Activated CD8-positive, alpha-beta memory T cell treated with anti-CD3 and anti-CD28 coated beads for 36 hours (primary cell): ENCODE results near the gene CYP26A1. TPM values are rescaled to one million over a fixed set of nuclear protein-coding genes. Genes with fewer than 3 reads are reported as not detected.

ENCODE experiments used
- CTCF ChIA-PET: fragments of 350-600 bp; sonication (Branson Sonifier 250); formaldehyde crosslinking; loops from one replicate; lab custom pipeline; 2021; ENCODE audit warnings: antibody characterized with exemption; lab: Charles Lee
- POLR2A ChIA-PET: fragments of 350-600 bp; sonication (Branson Sonifier 250); formaldehyde crosslinking; loops from one replicate; lab custom pipeline; 2021; ENCODE audit warnings: antibody characterized with exemption; lab: Charles Lee
- total RNA-seq, 2 experiments: library from RNA; stranded (reverse); gene quantifications; one replicate each; pipeline ENCODE4 v1.2.3, GENCODE V29; 2021

The CYP26A1 gene
- total RNA-seq, 2 experiments from 2014 or later = not detected

- POLR2A ChIA-PET = no interaction called here
- CTCF ChIA-PET = no interaction called here
Measured at GRCh38 chr10:93063144-93063976, 10.3 kb upstream of the CYP26A1 start.

DNA sequence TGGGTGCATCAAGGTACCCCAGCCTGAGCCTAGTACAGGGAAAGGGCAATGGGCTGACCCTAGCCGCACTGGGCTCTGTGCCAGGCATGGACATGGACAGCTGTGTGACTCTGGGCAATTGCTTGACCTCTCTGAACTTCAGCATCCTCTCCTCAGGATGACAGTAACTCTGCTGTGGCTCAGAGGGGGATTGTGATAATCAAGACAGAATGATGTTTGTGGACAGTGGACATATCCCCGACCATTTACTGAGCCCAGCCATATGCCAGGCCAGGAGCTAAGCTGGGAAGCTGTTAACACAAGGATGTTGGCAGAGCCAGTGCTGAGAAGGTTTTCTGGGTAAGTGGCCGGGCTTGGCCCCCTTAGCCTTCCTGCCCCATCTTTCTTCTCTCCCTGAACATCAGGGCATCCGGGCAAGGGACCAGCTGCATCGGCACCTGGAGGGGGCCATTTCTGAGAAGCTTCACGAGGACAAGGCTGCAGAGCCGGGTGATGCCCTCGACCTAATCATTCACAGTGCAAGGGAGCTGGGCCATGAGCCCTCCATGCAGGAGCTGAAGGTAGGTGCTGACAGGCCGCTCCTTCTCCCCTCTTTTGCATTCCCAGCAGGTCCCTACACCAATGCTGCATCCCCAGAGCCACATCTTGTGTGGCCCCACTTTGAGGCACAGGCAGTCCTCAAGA, 9.6 kb upstream of the CYP26A1 start:
- ChIA-PET POLR2A (no interaction called here), CTCF (interaction anchor here (0.6 kb wide), 1 partner anchor 11 kb away, joined by 3 read pairs; no protein-coding TSS in a partner anchor)

DNA sequence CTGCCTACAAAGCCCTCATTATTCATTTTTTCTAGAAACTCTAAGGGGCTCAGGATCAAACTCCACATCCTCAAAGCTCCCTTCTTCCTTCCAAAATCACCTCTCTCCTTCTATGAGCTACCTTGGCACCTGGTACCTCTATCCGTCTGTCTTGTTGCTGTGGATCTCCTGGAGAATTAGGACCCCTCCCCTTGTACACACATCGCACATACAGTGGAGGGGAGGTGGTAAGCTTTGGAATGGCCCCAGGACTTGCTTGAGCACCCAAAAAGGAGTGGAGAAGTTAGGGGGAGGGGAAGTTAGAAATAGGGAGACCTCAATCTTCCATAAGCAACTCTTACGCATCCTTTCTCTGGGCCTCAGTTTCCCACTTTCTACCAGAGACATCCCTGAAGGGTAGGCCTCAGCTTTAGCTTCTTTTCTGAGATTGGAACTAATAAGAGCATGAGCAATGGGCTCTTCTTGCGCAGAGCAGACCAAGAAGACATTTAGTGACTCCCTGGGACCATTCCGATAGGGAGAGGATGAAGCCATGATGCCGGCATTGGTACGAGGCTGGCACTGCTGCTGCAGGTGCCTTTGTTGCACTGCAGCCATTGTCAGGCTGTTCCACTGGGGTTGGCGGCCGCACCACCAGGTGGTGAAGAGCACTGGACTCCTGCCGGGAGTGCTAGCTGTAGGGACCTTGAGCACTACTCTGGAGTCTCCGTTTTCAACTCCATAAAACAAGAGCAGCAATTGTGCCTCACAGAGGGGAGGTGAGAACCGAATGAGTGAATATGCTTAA, 8.6 kb upstream of the CYP26A1 start:
- CTCF ChIA-PET = no interaction called here
- POLR2A ChIA-PET = no interaction called here

DNA sequence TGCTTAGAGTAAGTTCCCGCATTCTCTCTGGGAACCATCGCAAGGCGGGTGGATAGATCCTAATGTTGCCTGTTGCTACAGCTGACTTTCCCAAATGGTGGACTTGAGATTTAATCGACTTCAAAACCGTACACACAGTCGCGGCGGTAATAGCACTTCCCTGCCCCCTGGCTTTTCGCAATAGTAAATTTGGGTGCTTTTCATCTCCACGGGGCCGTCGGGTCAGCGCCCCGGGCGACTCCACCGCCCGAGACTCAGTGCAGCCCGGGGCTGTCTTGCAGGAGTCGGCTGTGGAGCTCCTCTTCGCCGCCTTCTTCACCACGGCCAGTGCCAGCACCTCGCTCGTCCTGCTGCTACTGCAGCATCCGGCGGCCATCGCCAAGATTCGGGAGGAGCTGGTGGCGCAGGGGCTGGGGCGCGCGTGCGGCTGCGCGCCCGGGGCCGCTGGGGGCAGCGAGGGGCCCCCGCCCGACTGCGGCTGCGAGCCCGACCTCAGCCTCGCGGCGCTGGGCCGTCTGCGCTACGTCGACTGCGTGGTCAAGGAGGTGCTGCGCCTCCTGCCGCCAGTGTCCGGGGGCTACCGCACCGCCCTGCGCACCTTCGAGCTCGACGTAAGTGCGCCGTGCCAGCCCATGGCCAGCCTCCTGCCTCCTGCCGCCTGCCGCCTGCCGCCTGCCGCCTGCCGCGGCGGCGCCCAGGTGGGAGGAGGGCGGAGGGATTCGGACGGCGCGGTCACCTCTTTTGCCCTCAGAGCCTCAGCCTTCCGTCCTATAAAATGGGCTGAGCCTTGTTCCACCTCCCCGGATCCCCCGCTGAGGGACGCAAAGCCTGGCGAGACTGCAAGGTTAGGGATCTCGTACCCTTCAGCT, 7.8 kb upstream of the CYP26A1 start:
- CTCF ChIA-PET = no interaction called here
- POLR2A ChIA-PET = no interaction called here

GRCh38 chr10:93066544-93066913, 7.2 kb upstream of the CYP26A1 start:
- CTCF ChIA-PET = no interaction called here
- POLR2A ChIA-PET = no interaction called here

GRCh38 chr10:93067443-93068365, 6.0 kb upstream of the CYP26A1 start:
- POLR2A ChIA-PET = no interaction called here

DNA sequence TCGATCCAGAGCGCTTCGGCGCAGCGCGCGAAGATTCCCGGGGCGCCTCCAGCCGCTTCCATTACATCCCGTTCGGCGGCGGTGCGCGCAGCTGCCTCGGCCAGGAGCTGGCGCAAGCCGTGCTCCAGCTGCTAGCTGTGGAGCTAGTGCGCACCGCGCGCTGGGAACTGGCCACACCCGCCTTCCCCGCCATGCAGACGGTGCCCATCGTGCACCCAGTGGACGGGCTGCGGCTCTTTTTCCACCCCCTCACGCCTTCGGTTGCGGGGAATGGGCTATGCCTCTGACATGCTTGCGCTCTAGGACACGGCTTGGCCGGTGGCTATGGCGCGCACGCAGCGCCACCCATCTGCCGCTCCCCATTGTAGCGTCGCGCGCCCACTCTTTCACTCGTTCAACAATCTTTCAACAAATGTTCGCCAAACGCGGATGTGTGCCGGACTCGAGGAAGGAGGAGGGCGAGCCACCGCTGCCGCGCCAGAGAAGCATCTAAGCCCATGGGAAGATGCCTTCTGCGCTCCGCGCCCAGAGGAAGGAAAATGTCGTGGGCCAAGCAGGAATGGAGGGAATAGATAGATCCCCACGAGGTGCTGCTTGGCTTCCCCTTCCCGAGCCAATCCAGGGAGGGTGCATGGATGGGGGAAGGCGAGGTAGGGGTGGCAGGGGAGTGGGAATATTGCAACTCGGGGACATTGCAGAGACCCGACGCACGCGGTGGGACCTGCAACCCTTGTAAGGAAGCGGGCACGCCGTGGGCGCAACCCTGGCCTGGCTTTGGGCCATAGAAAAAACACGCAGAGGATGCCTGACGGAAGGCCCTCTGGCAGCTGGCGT, 5.1 kb upstream of the CYP26A1 start:
- CTCF ChIA-PET = interaction anchor here (0.6 kb wide), 1 partner anchor 203 kb away, joined by 3 read pairs; no protein-coding TSS in a partner anchor

More at GRCh38 chr10:93067443-93068365, 6.0 kb upstream of the CYP26A1 start:
- CTCF ChIA-PET = interaction anchor here (0.6 kb wide), 1 partner anchor 204 kb away, joined by 3 read pairs; no protein-coding TSS in a partner anchor

GRCh38 chr10:93069245-93069561, 4.5 kb upstream of the CYP26A1 start:
- CTCF ChIA-PET = no interaction called here
- POLR2A ChIA-PET = no interaction called here

More for the DNA sequence above, 5.1 kb upstream of the CYP26A1 start:
- POLR2A ChIA-PET = no interaction called here

- ChIA-PET CTCF (no interaction called here), POLR2A (no interaction called here)
Measured at GRCh38 chr10:93070378-93071176, 3.1 kb upstream of the CYP26A1 start.

DNA sequence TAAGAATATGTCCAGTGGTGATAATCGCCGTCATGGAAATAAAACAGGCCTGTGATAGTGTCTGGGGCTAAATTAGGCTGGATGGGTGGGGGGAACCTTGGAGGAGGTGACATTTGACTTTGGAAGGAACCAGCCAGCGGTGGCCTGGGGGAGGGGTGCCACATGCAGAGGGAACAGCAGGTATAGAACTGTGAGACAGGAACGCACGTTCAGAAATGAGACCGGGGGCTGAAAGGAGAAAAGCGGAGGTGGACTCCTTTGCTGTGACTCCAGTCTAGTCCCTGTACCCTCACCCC, 2.6 kb upstream of the CYP26A1 start:
- ChIA-PET CTCF (no interaction called here), POLR2A (no interaction called here)

DNA sequence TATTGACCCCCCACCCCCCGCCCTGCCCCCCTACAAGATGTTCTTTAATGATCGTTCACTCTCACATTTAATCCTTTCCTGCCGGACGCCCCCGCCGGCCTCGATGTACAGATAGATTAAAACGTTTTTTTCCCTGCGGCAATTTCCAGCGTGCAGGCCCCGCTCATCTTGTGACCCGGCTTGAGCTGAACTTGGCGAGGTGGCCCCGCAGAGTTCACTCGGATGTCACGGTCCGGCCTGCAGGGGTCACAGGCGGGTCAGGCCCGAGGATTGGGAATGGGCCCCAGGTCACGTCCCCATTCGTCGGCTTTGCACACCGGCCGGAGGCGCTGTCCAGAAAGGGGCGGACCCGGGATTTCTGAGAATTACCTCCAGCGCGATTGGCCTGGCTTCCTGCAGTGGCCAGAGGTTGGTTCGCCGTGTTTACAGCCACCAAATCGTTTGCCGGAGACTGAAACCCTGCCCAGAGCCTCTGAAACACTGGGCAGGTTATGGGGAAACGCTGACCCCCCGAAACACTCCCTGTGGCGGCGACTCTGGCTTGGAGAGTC, 1.9 kb upstream of the CYP26A1 start:
- ChIA-PET CTCF (no interaction called here), POLR2A (no interaction called here)

GRCh38 chr10:93072225-93072712, 1.4 kb upstream of the CYP26A1 start:
- POLR2A ChIA-PET = no interaction called here

DNA sequence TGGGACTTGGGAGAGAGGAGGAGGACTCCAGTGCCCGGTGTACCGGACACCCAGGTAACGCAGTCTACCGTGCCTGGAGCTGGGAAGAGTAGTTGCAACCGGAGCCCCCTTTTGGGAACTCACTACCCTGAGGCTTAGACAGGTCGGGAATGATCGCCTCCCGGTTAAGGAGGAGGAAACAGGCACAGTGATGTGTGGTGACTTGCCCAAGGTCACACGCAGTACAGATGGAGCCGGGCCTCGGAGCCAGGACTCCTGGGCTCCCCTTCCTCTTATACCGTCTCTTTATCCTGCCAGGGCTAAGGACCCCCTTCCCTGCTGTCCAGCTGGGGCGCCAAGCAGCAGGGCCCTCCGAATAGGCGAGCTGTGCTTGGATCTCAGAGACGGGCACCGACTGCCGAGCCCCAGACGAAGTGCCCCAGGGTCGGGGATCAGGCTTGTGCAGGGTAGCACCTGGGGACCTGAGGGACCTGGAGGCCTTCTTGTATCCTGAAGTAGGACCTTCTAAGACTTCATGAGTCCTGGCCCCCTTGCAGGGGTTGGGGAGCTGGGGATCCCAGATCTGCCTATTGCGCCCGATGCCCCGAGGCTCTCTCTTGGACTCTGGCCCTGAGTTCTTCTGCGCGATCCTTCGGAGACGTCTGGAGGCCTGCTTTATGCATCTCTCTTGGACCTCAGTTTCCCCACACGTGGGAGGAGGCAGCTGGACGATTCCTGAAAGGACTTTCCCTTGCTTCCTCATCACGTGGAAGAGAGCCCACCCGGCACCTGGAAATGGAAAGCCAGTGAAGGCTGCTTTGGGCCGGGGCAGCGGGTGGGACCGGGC, 767 bp upstream of the CYP26A1 start:
- ChIA-PET POLR2A (no interaction called here), CTCF (interaction anchor here (1.2 kb wide), 1 partner anchor 11 kb away, joined by 3 read pairs; no protein-coding TSS in a partner anchor)

More at GRCh38 chr10:93072225-93072712, 1.4 kb upstream of the CYP26A1 start:
- CTCF ChIA-PET = no interaction called here

DNA sequence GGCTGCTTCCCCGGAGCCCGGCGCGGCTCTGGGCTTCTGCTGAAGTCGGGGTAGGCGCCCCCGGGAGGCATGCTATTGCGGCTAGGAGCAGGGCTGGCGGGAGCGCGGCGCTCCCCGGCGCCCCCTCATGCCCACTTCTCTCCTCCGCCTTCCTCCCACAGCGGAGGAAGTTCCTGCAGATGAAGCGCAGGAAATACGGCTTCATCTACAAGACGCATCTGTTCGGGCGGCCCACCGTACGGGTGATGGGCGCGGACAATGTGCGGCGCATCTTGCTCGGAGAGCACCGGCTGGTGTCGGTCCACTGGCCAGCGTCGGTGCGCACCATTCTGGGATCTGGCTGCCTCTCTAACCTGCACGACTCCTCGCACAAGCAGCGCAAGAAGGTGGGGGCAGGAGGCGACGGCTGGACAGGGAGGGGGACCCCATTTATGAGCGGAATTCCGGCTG, 479 bp downstream of the CYP26A1 start:
- ChIA-PET CTCF (interaction anchor here (1.2 kb wide), 1 partner anchor 10 kb away, joined by 3 read pairs; no protein-coding TSS in a partner anchor), POLR2A (no interaction called here)
